A673 (cell line): ENCODE measurements around the gene OCSTAMP. TPM values are rescaled to one million over a fixed set of nuclear protein-coding genes. Genes with fewer than 3 reads are reported as not detected.

ENCODE experiments used
- BruUV-seq: library from RNA; stranded (reverse); fragments of 400-500 nt; replicated peaks from 2 replicates; lab custom pipeline; 2021; lab: Mats Ljungman, UMichigan
- CTCF ChIA-PET: fragments of 300-600 bp; sonication (Branson Sonifier 250); formaldehyde crosslinking; loops from one replicate; lab custom pipeline; 2022; ENCODE audit warnings: antibody characterized with exemption; lab: Charles Lee
- POLR2A ChIA-PET: fragments of 300-600 bp; sonication (Branson Sonifier 250); formaldehyde crosslinking; loops from one replicate; lab custom pipeline; 2022; ENCODE audit warnings: antibody characterized with exemption; ENCODE audit not compliant: low non-redundant PET; lab: Charles Lee
- DNase-seq: peaks from one replicate; pipeline ENCODE4 v3.0.0-alpha.2; 2015; ENCODE audit warnings: low spot score
- H3K27ac ChIP-seq: fragments of 200-600 bp; sonication (generic); 2 replicates; pipeline ENCODE4 v1.5.1; 2016; ENCODE audit warnings: mixed run types, low read depth, mild to moderate bottlenecking, mixed read lengths, antibody characterized with exemption, low read length; ENCODE audit not compliant: poor library complexity, severe bottlenecking
- H3K27me3 ChIP-seq: fragments of 200-600 bp; sonication (generic); replicated peaks from 2 replicates; pipeline ENCODE4 v1.6.1; 2017; ENCODE audit warnings: mixed run types, low read depth, mild to moderate bottlenecking, mixed read lengths, antibody characterized with exemption, low read length; ENCODE audit not compliant: insufficient read depth, poor library complexity
- H3K36me3 ChIP-seq: fragments of 200-600 bp; sonication (generic); 2 replicates; pipeline ENCODE4 v1.6.1; 2016; ENCODE audit warnings: mixed run types, mild to moderate bottlenecking, mixed read lengths, antibody characterized with exemption, low read length; ENCODE audit not compliant: insufficient read depth, poor library complexity, severe bottlenecking
- H3K4me1 ChIP-seq: fragments of 200-600 bp; sonication (generic); 2 replicates; pipeline ENCODE4 v1.6.1; 2017; ENCODE audit warnings: mixed run types, mild to moderate bottlenecking, mixed read lengths, antibody characterized with exemption, low read length; ENCODE audit not compliant: insufficient read depth, poor library complexity, severe bottlenecking
- H3K4me3 ChIP-seq: fragments of 200-600 bp; sonication (generic); 2 replicates; pipeline ENCODE4 v1.5.1; 2016; ENCODE audit warnings: low read depth, mixed run types, mild to moderate bottlenecking, mixed read lengths, low read length; ENCODE audit not compliant: poor library complexity, severe bottlenecking
- H3K9me3 ChIP-seq: fragments of 200-600 bp; sonication (generic); 2 replicates; pipeline ENCODE4 v1.6.1; 2016; ENCODE audit warnings: mixed run types, low read depth, mild to moderate bottlenecking, mixed read lengths, antibody characterized with exemption, low read length; ENCODE audit not compliant: poor library complexity, severe bottlenecking
- EZH2 ChIP-seq: fragments of 200-600 bp; sonication (generic); IDR thresholded peaks from 2 replicates; pipeline ENCODE4 v1.6.1; 2017; ENCODE audit warnings: borderline replicate concordance, low read depth, mild to moderate bottlenecking, mixed read lengths, antibody characterized with exemption, low read length; ENCODE audit not compliant: poor library complexity, severe bottlenecking
- intact Hi-C: fragments of 100-400 bp; cut with micrococcal nuclease; formaldehyde crosslinking; loops from one replicate; pipeline ENCODE4 v1.10.0; 2022; ENCODE audit not compliant: unreplicated experiment
- total RNA-seq: library from RNA; stranded (reverse); gene quantifications from 2 replicates; pipeline ENCODE4 v1.2.3, GENCODE V29; 2021
- TF ChIP-seq, protein P1 (sequence below): fragments of 300-800, 200-600 bp; sonication (generic); conservative IDR thresholded peaks from 2 replicates; pipeline ENCODE4 v1.5.1; 2017; ENCODE audit warnings: low read depth, mild to moderate bottlenecking, antibody characterized with exemption, low read length, moderate library complexity, mixed read lengths

Gene OCSTAMP
- total RNA-seq, 1 experiment from 2014 or later: not detected

DNA sequence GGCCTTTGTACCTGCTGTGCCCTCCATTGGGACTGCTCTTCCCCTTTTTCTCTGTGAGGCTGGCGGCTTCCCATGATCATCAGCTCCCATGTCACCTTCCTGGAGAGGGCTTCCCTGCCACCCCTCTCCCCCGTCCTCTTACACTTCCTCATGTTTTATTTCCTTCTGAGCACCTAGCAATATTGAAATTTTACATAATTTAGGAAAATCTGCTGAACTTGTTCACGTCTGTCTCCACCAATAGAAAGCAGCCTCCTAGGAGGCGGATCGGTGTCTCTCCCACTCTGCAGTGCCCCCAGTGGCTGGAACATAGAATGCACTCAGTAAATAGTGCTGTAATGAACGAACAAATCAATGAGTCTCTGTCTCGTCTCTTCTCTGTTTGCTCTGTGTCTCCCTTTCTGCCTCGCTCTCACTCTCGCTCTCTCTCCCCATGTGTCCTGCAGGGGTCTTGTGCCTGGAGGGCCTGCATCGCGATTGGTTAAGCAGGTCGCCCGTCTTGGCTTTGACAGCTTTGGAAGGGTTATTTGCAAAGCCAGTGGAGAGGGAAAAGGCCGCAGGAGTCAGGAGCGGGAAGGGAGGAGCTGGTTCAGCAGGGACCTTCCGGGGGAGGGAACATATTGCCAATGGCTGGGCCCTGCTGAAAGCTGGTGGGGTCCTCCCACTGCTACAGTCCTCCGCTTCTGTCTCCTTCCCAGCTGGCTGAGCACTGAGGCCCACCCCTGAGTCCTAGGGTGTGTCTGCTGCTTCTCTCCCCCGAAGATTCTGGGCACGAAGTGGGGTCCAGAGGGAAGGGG is 12.1 kb upstream of the OCSTAMP start:
- Histone ChIP-seq H3K4me1 (no peaks in the 10 kb centered on the region), H3K27me3 (no peaks in the 10 kb centered on the region), H3K27ac (no peak overlapping the region), H3K36me3 (no peaks in the 10 kb centered on the region), H3K9me3 (no peaks in the 10 kb centered on the region), H3K4me3 (peak overlapping the region; percentile 14)
- peak; percentile 76 for DNase-seq
- POLR2A ChIA-PET: no interaction called here
- TF ChIP-seq EZH2: no peak
- TF ChIP-seq, protein P1, sequence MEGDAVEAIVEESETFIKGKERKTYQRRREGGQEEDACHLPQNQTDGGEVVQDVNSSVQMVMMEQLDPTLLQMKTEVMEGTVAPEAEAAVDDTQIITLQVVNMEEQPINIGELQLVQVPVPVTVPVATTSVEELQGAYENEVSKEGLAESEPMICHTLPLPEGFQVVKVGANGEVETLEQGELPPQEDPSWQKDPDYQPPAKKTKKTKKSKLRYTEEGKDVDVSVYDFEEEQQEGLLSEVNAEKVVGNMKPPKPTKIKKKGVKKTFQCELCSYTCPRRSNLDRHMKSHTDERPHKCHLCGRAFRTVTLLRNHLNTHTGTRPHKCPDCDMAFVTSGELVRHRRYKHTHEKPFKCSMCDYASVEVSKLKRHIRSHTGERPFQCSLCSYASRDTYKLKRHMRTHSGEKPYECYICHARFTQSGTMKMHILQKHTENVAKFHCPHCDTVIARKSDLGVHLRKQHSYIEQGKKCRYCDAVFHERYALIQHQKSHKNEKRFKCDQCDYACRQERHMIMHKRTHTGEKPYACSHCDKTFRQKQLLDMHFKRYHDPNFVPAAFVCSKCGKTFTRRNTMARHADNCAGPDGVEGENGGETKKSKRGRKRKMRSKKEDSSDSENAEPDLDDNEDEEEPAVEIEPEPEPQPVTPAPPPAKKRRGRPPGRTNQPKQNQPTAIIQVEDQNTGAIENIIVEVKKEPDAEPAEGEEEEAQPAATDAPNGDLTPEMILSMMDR: peak; percentile 91
- CTCF ChIA-PET: no interaction called here
- no TSS peak for BruUV-seq
- intact Hi-C loops: no loop called here

DNA sequence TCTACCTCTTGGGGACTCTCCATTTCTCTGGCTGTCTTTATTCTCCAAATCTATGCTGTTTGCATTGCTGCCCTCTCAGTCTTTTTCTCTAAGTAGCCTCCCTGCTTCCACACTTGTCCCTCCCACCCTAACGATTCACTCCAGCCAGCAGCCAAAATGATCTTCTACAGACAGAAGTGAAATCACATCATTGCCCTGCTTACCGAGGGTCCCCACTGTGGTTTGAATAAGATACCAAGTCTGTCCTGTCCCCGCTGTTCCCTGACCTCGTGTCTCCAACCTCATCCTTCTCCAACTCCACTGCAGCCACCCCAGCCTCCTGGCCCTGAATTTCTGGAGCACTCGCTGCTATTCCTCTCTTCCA is 11.5 kb upstream of the OCSTAMP start:
- ChIA-PET CTCF (interaction anchor here (1.1 kb wide), 1 partner anchor 24 kb away, joined by 5 read pairs; no protein-coding TSS in a partner anchor), POLR2A (no interaction called here)
- intact Hi-C loops: no loop called here
- H3K4me1 ChIP-seq: no peaks in the 10 kb centered on the region
- H3K27me3 ChIP-seq: peaks cover under 1% of the 10 kb centered on the region
- H3K9me3 ChIP-seq: no peaks in the 10 kb centered on the region
- no peak overlapping the region for H3K27ac ChIP-seq
- DNase-seq: no peak
- no peaks in the 10 kb centered on the region for H3K36me3 ChIP-seq
- TF ChIP-seq, protein P1: no peak
- no peak for TF ChIP-seq EZH2
- BruUV-seq: no TSS peak
- H3K4me3 ChIP-seq: no peak overlapping the region

DNA sequence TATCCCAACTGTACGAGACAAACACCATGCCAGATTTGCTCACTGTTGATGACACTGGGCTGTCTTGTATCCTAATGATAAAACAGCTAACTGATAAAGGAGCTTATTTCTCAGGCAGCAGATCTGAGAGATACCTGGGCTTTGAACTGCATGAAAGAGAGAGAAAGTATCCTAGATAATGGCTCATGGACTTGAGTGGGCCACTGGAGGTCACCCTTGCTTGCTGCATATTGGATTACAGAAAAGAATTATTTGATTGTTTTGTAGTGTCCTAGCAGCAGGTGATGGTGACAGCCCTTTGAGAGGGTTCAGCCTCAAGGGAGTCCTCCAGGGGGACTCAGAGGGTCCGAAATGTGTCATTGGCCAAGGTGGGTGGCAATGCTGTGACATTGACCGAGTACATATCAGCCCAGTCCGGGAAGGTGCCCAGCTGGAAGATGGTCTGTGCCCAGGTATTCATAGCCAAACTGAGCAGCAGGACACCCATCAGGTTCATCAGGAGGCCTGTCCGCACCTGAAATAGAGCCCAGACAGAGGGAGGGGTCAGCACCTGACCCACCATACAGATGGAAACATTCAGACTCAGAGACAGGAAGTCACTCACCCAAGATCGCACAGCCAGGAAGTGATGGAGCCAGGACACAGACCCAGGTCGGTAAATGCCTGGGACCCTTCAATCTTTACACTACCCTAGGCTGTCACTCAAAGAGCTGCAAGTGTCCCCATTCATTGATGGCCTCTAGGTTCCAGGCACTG is 9.4 kb upstream of the OCSTAMP start:
- DNase-seq: no peak
- intact Hi-C loops: no loop called here
- CTCF ChIA-PET: no interaction called here
- H3K36me3 ChIP-seq: no peaks in the 10 kb centered on the region
- BruUV-seq: no TSS peak
- no peaks in the 10 kb centered on the region for H3K4me1 ChIP-seq
- no peaks in the 10 kb centered on the region for H3K9me3 ChIP-seq
- H3K4me3 ChIP-seq: no peak overlapping the region
- POLR2A ChIA-PET: no interaction called here
- TF ChIP-seq, protein P1: 0 out of 2 replicates have a peak, but pooled peaks have one; percentile 20
- no peak for TF ChIP-seq EZH2
- H3K27me3 ChIP-seq: peaks cover 4% of the 10 kb centered on the region
- no peak overlapping the region for H3K27ac ChIP-seq
